SKM-1 treated with dmso at 0.1 percent for 144 hours (cell line): ENCODE data around the gene TSEN54.
A peak's percentile ranks its signal among the peaks of the same experiment; 100 is the strongest.

Source experiments
- DNase-seq: peaks from one replicate; lab custom pipeline; 2025; ENCODE audit not compliant: unreplicated experiment; lab: John Stamatoyannopoulos, UW

Gene TSEN54

DNA sequence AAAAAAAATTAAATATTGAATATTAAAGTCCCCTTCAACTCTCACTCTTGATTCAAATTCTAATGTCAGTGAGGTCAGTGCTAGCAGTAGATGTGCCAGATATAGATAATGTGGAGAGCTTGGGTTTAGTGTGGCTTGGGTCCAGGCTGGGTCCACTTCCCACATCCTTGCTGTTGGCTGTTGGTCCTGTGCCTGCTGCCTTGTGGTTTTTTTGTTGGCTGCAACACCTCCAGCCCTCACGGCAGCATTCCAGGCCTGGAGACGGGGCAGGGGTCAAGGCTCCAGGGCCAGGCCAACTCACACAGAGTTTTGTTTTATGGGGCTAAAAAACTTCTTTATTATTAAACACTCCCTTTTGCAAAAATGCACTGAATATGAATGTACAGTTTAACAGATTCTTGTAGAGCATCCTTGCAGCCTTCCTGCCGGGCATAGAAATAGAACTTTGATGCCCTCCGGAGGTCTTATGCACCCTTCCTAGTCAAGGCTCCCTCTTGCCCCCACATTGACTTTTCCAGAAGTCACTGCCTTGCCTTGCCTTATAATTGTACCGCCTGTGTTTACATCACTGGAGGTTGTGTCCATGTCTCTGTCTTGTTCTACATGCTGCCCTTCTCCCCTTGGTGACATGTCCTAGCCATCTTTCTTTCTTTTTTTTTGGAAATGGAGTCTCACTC, 45.7 kb downstream of the TSEN54 start:
- no peak for DNase-seq

DNA sequence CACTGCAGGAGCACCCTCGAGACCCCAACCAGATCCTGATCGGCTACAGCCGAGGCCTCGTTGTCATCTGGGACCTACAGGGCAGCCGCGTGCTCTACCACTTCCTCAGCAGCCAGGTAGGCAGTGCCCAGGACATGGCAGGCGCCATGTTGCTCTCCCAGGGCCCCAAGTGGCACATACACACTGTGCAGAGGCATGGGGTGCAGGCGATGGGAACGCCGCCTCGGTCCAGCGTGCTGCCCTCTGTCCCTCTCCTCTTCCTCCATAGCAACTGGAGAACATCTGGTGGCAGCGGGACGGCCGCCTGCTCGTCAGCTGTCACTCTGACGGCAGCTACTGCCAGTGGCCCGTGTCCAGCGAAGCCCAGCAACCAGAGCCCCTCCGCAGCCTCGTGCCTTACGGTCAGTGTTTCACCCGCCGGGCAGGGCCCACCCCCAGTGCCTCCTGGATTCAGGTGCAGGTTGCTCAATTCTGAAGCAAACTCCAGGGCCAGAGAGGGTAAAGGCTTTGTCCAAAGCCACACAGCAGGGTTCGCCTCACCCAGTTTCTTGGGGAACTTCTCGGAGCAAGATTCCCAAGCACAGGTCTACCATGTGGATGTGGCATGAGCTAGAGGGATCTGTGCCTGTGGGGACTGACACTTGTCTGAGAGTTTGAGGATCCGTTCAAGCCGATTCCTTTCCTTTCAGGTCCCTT, 46.9 kb downstream of the TSEN54 start:
- DNase-seq: no peak

- no peak for DNase-seq
Measured at GRCh38 chr17:75564195-75564594, 47.9 kb downstream of the TSEN54 start.

DNA sequence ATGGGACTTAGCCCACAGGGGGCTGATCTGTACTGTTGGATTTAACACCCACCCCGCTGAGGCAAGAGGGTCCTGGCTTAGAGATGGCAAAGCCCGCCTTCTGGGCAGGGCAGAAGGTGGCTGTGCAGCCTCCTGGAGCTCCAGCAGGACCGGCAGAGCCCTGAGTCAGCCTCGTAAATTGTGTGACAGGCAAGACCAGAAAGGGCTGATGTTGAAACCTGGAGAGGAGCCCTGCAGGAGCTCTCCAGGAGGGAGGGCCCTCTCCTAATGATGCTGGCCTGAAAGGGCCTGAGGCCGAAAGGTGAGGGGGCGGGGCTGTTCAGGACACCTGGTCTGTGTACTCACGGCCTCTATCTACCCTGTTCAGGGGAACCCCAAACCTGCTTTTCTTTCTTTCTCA, 48.7 kb downstream of the TSEN54 start:
- no peak for DNase-seq

DNA sequence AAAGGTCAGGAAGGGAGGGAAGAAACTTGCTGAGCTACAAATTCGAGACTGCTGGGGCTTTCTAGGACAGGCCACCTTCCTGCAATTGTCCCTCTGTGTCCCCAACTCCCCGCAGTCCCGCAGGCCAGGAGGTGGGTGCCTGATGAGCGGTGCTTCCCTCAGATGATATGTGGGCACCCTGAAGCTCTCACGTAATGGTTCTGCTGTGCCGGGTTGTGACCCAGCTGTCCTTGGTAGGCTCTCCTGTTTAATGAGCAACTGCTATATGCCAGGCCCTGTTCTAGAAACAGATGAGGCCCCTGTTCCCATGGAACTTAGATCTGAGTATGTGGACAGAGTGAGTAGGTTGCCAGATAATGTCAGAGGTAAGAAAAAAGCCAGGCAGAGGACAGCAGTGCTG, 49.3 kb downstream of the TSEN54 start:
- no peak for DNase-seq

DNA sequence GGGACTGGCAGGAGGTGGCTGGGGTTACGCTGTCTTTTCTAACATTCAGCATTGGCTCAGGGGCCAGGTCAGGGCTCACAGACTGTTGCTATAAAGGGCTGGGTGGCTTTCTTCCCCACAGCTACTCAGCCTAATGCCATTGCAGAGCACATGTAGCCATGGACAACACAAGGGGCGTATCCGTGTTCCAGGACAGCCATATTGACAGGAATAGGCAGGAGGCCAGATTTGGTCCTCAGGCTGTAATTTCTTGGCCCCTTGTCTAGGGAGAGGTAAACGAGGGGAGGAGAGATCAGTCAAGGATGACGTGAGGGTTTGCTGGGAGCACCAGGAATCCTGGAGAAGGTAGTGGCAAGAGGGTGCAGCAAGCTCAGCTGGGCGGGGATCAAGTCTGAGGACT, 50.1 kb downstream of the TSEN54 start:
- DNase-seq: no peak

DNA sequence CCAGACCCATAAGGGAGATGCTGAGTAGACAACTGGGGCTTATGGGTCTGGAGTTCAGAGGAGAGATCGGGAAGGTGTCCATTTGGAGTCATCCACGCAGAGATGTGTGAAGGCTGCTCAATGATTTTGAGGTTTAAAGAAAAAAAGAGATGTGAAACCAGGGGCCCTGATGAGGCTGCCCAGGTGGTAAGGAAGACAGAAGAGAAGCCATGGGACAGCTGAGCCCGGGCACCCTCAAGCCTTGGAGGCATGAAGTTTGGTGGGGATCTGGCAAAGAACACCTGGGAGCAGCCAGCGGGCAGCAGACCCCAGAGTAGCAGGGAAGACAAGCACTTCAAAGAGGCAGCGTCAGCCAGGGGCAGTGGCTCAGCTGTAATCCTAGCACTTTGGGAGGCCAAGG, 50.5 kb downstream of the TSEN54 start:
- DNase-seq: no peak

DNA sequence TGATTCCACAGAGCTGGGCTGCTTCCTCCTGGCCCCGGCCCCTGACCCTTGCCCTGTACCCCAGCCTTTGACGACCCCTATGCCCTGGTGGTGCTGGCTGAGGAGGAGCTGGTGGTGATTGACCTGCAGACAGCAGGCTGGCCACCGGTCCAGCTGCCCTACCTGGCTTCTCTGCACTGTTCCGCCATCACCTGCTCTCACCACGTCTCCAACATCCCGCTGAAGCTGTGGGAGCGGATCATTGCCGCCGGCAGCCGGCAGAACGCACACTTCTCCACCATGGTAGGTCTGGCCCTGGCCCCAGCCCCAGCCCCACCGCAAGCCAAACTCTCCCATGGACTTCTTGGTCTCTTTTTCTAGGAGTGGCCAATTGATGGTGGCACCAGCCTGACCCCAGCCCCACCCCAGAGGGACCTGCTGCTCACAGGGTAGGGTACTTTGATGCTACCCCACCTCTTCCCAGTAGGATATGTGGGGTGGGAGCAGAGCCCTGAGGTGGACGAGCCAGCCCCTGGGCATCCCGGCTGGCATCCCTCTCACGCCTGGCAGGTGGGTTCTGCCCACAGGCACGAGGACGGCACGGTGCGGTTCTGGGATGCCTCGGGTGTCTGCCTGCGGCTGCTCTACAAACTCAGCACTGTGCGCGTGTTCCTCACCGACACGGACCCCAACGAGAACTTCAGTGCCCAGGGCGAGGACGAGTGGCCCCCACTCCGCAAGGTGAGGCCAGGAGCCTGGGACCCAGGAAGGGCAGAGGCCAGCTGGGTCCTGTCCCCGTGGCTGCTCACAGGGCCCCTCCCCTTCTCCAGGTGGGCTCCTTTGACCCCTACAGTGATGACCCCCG, 52.3 kb downstream of the TSEN54 start:
- no peak for DNase-seq

- no peak for DNase-seq
Measured at GRCh38 chr17:75570034-75570676, 53.8 kb downstream of the TSEN54 start.

DNA sequence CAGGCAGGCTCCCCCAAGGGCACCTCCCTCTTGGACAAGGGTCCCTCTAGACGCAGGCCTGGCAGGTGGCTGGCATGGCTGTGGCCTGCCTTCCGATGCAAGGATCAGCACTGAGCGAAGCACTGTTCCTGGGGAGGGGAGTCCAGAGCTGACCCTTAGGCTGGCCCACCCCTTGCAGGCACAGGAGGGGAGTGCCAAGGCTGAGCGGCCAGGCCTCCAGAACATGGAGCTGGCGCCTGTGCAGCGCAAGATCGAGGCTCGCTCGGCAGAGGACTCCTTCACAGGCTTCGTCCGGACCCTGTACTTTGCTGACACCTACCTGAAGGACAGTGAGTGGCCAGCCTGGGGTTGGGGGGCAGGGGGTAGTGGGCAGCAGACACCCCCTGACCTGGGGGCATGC, 54.4 kb downstream of the TSEN54 start:
- DNase-seq: no peak

DNA sequence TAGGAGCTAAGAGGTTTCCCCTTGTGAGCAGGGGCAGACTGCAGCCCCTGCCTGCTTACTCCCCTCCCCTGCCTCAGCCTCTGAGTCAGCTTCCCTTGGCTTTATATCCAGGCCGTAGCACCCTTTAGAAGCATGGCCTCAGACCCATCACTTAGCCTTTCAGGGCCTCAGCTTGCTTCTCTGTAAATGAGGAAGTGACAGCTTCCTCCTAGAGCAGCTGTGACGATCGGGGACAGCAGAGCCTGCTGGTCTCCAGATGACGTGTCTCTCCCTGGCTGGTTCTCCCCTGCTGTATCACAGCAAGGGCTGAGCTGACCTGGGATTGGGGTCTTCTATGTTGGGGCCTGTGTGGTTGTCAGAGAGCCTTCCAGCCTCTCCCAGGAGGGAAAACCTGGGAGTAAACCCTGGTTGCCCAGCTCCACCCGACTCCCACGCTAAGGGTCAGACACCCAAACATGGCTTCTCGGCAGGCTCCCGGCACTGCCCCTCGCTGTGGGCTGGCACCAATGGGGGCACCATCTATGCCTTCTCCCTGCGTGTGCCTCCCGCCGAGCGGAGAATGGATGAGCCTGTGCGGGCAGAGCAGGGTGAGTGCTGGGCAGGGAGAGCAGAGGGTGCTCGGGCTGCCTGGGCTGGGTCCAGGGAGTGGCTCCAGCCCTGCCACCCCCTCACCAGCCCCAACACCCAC, 55.0 kb downstream of the TSEN54 start:
- peak; percentile 96 for DNase-seq

GRCh38 chr17:75571885-75572215, 55.5 kb downstream of the TSEN54 start:
- DNase-seq: no peak

DNA sequence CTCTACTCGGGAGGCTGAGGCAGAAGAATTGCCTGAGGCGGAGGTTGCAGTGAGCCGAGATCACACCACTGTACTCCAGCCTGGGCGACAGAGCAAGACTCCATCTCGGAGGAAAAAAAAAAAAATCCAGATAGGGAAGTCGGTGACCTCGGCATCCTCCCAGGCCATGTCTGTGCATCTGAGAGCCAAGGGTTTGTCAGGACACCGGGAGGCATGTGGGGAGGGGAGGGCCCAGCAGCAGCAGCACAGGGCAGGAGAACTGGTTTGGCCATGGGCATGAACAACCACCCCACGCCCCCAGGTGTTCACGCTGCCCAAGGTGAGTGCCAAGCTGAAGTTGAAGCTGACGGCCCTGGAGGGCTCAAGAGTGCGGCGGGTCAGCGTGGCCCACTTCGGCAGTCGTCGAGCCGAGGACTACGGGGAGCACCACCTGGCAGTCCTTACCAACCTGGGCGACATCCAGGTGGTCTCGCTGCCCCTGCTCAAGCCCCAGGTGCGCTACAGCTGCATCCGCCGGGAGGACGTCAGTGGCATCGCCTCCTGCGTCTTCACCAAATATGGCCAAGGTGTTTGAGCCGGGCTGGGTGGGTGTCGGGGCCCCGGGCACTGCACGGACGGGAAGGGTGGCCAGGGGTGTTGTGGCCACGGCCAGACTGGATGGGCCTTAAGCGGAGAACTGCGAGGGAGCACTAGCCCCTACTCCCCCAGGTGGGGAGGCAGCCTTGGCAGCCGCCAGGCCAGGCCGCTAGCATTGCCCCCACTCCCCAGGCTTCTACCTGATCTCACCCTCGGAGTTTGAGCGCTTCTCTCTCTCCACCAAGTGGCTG, 56.6 kb downstream of the TSEN54 start:
- no peak for DNase-seq

DNA sequence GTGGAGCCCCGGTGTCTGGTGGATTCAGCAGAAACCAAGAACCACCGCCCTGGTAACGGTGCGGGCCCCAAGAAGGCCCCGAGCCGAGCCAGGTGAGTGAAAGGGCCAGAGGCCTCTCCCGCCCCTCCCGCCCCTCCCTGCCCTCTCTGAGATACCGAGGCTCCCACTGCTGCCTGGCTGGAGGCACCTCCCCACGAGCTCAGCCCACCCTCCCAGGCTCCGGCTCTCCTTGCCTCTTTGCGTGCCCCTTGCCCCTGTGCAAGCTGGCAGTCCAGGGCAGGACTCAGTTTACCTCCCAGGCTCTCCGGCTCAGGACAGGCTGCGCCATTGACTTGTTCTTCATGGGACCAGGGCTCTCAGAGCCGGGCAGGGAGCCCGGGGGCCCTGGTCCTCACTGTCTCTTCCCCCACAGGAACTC, 57.2 kb downstream of the TSEN54 start:
- no peak for DNase-seq

DNA sequence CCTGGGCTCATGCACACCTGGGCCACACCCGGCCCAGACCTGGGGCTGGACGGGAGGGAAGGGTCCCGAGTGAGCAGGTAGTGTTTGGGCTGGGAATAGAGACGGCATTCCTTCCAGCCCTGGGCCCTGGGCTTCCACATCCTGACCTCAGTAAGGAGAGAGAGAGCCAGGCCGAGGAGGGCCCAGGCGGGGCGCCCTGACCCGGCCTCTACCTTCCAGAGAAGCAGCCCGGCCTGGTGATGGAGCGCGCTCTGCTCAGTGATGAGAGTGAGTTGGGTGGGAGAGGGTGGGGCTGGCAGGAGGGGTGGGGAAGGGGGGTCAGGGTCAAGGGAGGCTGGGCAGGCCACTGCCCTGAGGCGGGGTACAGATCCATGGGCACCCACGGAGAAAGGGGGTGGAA, 57.7 kb downstream of the TSEN54 start:
- no peak for DNase-seq
